ENCODE results near the gene CENPT. TPM values are rescaled to one million over a fixed set of nuclear protein-coding genes. Genes with fewer than 3 reads are reported as not detected.

The CENPT gene
- total RNA-seq, 1 donor from 2014 or later = 153 TPM

GRCh38 chr16:67801883-67802282 lies 45.6 kb downstream of the CENPT start:
- Mint-ChIP-seq H3K4me3 (ENCODE audit: unreplicated experiment) (no peak overlapping the region), H3K9me3 (ENCODE audit: unreplicated experiment) (peaks cover 6% of the 10 kb centered on the region), H3K36me3 (ENCODE audit: unreplicated experiment) (no peaks in the 10 kb centered on the region), H3K27me3 (ENCODE audit: unreplicated experiment) (peaks cover 3% of the 10 kb centered on the region), H3K4me1 (ENCODE audit: low read depth, unreplicated experiment) (peaks cover 25% of the 10 kb centered on the region), H3K27ac (ENCODE audit: unreplicated experiment) (no peak overlapping the region)
- TF ChIP-seq CTCF (IDR thresholded peaks at IDR 0.05; ENCODE audit: partially characterized antibody, unreplicated experiment) = no peak
- DNase-seq = no peak

- H3K27ac Mint-ChIP-seq (ENCODE audit: unreplicated experiment) = no peak overlapping the region
- no peaks in the 10 kb centered on the region for H3K36me3 Mint-ChIP-seq (ENCODE audit: unreplicated experiment)
- DNase-seq = no peak
- peaks cover 32% of the 10 kb centered on the region for H3K4me1 Mint-ChIP-seq (ENCODE audit: low read depth, unreplicated experiment)
- peak overlapping the region; percentile 35 for H3K4me3 Mint-ChIP-seq (ENCODE audit: unreplicated experiment)
- peaks cover 3% of the 10 kb centered on the region for H3K27me3 Mint-ChIP-seq (ENCODE audit: unreplicated experiment)
- peaks cover 6% of the 10 kb centered on the region for H3K9me3 Mint-ChIP-seq (ENCODE audit: unreplicated experiment)
- TF ChIP-seq CTCF (IDR thresholded peaks at IDR 0.05; ENCODE audit: partially characterized antibody, unreplicated experiment) = no peak
Observed at GRCh38 chr16:67801241-67801640, 46.3 kb downstream of the CENPT start.

GRCh38 chr16:67800338-67800926 lies 47.1 kb downstream of the CENPT start:
- peak; percentile 52 for DNase-seq
- peaks cover 3% of the 10 kb centered on the region for H3K27me3 Mint-ChIP-seq (ENCODE audit: unreplicated experiment)
- H3K4me3 Mint-ChIP-seq (ENCODE audit: unreplicated experiment) = peak overlapping the region; percentile 35
- H3K36me3 Mint-ChIP-seq (ENCODE audit: unreplicated experiment) = no peaks in the 10 kb centered on the region
- peaks cover 30% of the 10 kb centered on the region for H3K4me1 Mint-ChIP-seq (ENCODE audit: low read depth, unreplicated experiment)
- H3K9me3 Mint-ChIP-seq (ENCODE audit: unreplicated experiment) = peaks cover 5% of the 10 kb centered on the region
- TF ChIP-seq CTCF (IDR thresholded peaks at IDR 0.05; ENCODE audit: partially characterized antibody, unreplicated experiment) = no peak
- peak overlapping the region; percentile 89 for H3K27ac Mint-ChIP-seq (ENCODE audit: unreplicated experiment)

GRCh38 chr16:67796099-67796718 lies 51.3 kb downstream of the CENPT start:
- no peak for TF ChIP-seq CTCF (IDR thresholded peaks at IDR 0.05; ENCODE audit: partially characterized antibody, unreplicated experiment)
- DNase-seq = no peak
- Mint-ChIP-seq H3K9me3 (ENCODE audit: unreplicated experiment) (no peaks in the 10 kb centered on the region), H3K27ac (ENCODE audit: unreplicated experiment) (no peak overlapping the region), H3K27me3 (ENCODE audit: unreplicated experiment) (peaks cover 3% of the 10 kb centered on the region), H3K4me1 (ENCODE audit: low read depth, unreplicated experiment) (peaks cover 22% of the 10 kb centered on the region), H3K36me3 (ENCODE audit: unreplicated experiment) (no peaks in the 10 kb centered on the region), H3K4me3 (ENCODE audit: unreplicated experiment) (no peak overlapping the region)

GRCh38 chr16:67790071-67790470 lies 57.4 kb downstream of the CENPT start:
- H3K4me3 Mint-ChIP-seq (ENCODE audit: unreplicated experiment) = no peak overlapping the region
- peaks cover 1% of the 10 kb centered on the region for H3K9me3 Mint-ChIP-seq (ENCODE audit: unreplicated experiment)
- TF ChIP-seq CTCF (IDR thresholded peaks at IDR 0.05; ENCODE audit: partially characterized antibody, unreplicated experiment) = no peak
- no peaks in the 10 kb centered on the region for H3K36me3 Mint-ChIP-seq (ENCODE audit: unreplicated experiment)
- H3K4me1 Mint-ChIP-seq (ENCODE audit: low read depth, unreplicated experiment) = no peaks in the 10 kb centered on the region
- DNase-seq = no peak
- H3K27me3 Mint-ChIP-seq (ENCODE audit: unreplicated experiment) = peaks cover 2% of the 10 kb centered on the region
- no peak overlapping the region for H3K27ac Mint-ChIP-seq (ENCODE audit: unreplicated experiment)

All from glutamatergic neuron (in vitro differentiated cells).